Hematopoietic multipotent progenitor cell (in vitro differentiated cells): ENCODE measurements around the gene C4BPB. TPM values are rescaled to one million over a fixed set of nuclear protein-coding genes. Genes with fewer than 3 reads are reported as not detected.
A peak's percentile ranks its signal among the peaks of the same experiment; 100 is the strongest.

Experiments
- DNase-seq, 3 donors: peaks; one replicate each; pipeline ENCODE4 v3.0.0-alpha.2; 2011 to 2015; ENCODE audit warnings: low read depth in 2 of 3, low spot score in 2 of 3
- total RNA-seq: library from RNA; depleted of rRNA; stranded (reverse); fragments of >200 nt; gene quantifications from one replicate; pipeline ENCODE4 v1.2.3, GENCODE V29; 2012

C4BPB gene
- total RNA-seq, 1 donor: under 0.01 TPM

GRCh38 chr1:207130252-207131036 is 41.8 kb downstream of the C4BPB start:
- DNase-seq: no peak

DNA sequence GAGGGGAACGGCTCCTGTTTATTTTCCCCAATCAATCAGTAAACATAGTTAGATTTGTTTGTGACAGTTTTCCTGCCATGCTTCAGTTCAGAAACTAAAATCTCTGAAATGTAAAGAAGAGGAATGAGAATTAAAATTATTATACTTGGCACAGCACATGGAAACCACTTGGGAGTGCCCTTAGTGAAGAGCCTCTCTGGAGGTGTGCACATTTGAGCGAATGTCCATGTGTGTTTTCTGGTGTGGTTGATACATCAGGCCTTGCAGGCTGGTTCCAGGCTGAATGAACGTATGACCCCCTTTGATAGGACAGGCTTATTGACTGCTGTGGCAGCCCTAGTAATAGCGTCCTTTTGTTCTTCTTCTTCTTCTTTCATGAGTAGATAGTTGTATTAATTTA is 42.5 kb downstream of the C4BPB start:
- DNase-seq: no peak

DNA sequence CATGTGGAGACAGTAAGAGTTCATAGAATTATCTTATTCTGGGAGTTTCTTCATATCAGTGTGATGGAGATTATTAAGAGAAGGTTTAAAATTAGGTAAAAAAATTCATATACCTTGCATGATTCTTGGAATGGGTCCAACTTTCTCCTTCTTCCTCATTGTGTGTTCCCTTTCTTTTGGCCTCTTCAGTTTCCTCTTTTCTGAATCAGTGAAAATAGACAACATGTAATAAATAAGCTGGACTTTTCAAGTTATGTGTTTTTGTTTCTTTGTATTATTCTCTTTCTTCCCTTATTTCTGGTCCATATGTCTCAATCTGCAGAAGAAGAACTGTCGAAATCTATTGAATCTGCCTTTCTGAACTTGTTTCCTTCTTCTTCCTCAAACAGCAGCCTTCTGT is 45.9 kb downstream of the C4BPB start:
- peak in 2 of 3 donors; percentile 26 to 81 for DNase-seq

DNA sequence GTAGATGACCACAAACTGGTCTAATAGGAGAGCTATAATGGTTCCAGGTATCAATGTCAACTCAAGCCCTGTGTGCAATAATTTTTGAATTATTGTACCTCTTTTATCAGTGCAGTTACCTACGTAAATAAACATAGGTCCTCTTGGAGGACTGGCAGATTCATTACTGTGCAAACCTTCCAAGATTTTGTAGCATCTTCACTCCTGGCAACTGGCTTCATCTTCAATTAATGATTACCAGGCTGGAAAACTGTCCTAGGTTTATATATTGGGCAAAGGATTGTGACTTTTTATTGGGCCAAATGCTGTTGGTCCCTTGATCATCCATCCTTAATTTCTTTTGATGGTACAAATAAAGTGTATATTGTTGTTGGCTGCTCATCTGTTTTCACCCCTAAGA is 51.0 kb downstream of the C4BPB start:
- DNase-seq: no peak

DNA sequence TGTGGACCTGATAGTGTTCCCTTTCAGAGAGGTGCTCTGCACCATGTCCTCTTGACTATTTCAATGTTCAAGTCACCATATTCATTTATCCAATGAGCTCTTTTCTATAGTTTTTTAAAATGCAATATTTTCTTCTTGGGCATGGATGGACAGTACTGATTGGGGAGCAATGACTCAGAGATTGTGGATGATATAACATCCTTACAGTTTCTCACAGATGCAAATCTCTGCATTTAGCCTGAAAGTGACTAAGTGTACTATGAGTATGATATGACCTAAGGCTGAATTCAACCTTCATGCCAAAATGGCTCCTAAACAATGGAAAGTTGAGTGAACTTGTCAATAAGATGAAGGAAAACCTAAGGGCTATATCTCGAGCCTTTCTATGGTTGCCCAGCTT is 51.9 kb downstream of the C4BPB start:
- DNase-seq: no peak

DNA sequence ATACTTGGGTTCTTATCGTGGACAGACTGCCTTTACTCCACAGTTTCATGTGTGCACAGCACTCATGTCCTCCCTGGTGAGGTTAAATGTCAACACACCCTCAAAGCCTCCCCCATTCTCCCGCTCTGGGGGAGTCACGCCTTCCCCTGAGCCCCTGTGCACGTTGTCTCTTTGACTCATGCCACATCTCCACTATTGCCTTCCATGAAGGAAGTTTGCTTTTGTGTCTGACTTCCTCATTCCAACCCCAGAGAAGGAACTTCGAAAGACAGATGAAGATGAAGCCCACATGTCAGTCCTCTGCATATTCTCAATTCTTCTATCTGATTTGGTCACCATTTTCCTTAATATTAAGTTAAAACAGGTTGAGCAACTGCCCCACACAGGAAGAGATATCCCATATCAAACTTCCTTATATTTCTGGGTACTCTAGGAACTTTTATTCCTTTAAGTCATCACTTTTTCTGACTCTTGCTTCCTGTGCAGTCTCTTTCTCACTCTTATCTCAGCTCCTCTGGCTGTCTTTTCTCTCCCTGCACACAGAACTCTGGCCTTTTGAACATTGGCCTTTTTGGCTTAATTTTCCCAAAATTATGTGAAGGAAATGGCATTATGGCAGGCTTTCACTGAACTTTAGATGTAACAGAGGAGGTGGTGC is 56.9 kb downstream of the C4BPB start:
- no peak for DNase-seq

Other genes with a start within 250 kb of the C4BPB start
- gene IL20, start 223.2 kb upstream of the C4BPB start, total RNA-seq: not detected
- gene IL24, start 191.4 kb upstream of the C4BPB start, total RNA-seq: not detected
- gene FCMR, start 166.9 kb upstream of the C4BPB start, total RNA-seq: 15.1 TPM
- gene PIGR, start 142.4 kb upstream of the C4BPB start, total RNA-seq: not detected
- gene FCAMR, start 118.4 kb upstream of the C4BPB start, total RNA-seq: not detected
- gene C1orf116, start 56.1 kb upstream of the C4BPB start, total RNA-seq: under 0.01 TPM
- 8.6 TPM for gene YOD1, start 37.7 kb upstream of the C4BPB start, total RNA-seq
- gene PFKFB2, start 35.6 kb upstream of the C4BPB start, total RNA-seq: 9.4 TPM
- gene C4BPA, start 15.4 kb downstream of the C4BPB start, total RNA-seq: not detected
- gene CD55, start 232.8 kb downstream of the C4BPB start, total RNA-seq: 40.7 TPM